Measurements from ENCODE around the gene PDCD11.
"Not testable (repeated sequence)": the region's sequence is repeated elsewhere in the genome, so short reads cannot be mapped to it uniquely, and the experiment has no call there.

PDCD11 gene

GRCh38 chr10:103475437-103475836 is 79.0 kb downstream of the PDCD11 start:
- DNase-seq, result no peak

- DNase-seq, result peak; percentile 38 to 65 (median 48)
These were observed 79.8 kb downstream of the PDCD11 start for GRCh38 chr10:103476046-103476768.

GRCh38 chr10:103478671-103479070 is 82.2 kb downstream of the PDCD11 start:
- no peak for DNase-seq

- DNase-seq, result no peak
These were observed 82.7 kb downstream of the PDCD11 start, which contains the start of gene CALHM3 for GRCh38 chr10:103479135-103479534. Gene CALHM3 (minus strand): TSS chr10:103479240. CDS start chr10:103479032, 208 bp downstream.

- peak; percentile 32 to 49 (median 49) for DNase-seq
These were observed 84.1 kb downstream of the PDCD11 start for GRCh38 chr10:103480521-103480920.

- DNase-seq, result peak; percentile 83 to 89 (median 85)
These were observed 85.6 kb downstream of the PDCD11 start for GRCh38 chr10:103481974-103482531.

GRCh38 chr10:103486635-103487409 is 90.4 kb downstream of the PDCD11 start:
- not testable (repeated sequence) for DNase-seq

GRCh38 chr10:103487410-103487708 is 90.9 kb downstream of the PDCD11 start:
- no peak for DNase-seq

- no peak for DNase-seq
These were observed 94.5 kb downstream of the PDCD11 start for GRCh38 chr10:103490986-103491314.

- no peak for DNase-seq
These were observed 95.4 kb downstream of the PDCD11 start for GRCh38 chr10:103491729-103492364.

GRCh38 chr10:103492655-103493261 is 96.3 kb downstream of the PDCD11 start:
- DNase-seq, result no peak

GRCh38 chr10:103493362-103493915 is 97.0 kb downstream of the PDCD11 start, which contains the start of gene NEURL1:
Gene NEURL1 (plus strand): TSS chr10:103493705. CDS start chr10:103494388, 683 bp downstream.
- DNase-seq, result peak; percentile 26 to 54 (median 35)

- DNase-seq, result peak; percentile 27 to 62 (median 46)
These were observed 97.8 kb downstream of the PDCD11 start for GRCh38 chr10:103493916-103494877.

GRCh38 chr10:103495321-103495720 is 98.9 kb downstream of the PDCD11 start:
- DNase-seq, result no peak
